WTC11 (cell line): ENCODE data around the gene CNOT1. TPM values are rescaled to one million over a fixed set of nuclear protein-coding genes. Genes with fewer than 3 reads are reported as not detected.
A peak's percentile ranks its signal among the peaks of the same experiment; 100 is the strongest.

Experiments used
- ATAC-seq: fragments of 200-7000 bp; cut with Tn5 transposase; 2 replicates; pipeline ENCODE4 v1.10.0; 2021; ENCODE audit warnings: mild to moderate bottlenecking, moderate library complexity
- CTCF ChIA-PET: fragments of 300-600 bp; sonication (Branson Sonifier 250); formaldehyde crosslinking; loops from one replicate; lab custom pipeline; 2021; ENCODE audit warnings: antibody characterized with exemption; lab: Charles Lee
- POLR2A ChIA-PET: fragments of 350-600 bp; sonication (Branson Sonifier 250); formaldehyde crosslinking; loops from one replicate; lab custom pipeline; 2021; ENCODE audit warnings: antibody characterized with exemption; lab: Charles Lee
- DNase-seq: peaks from one replicate; pipeline ENCODE4 v3.0.0; 2021; ENCODE audit warnings: low spot score
- H3K27ac Mint-ChIP-seq: 2 replicates; pipeline ENCODE4 v1.8.0; 2021; ENCODE audit warnings: mixed read lengths
- H3K27me3 Mint-ChIP-seq: 2 replicates; pipeline ENCODE4 v1.8.0; 2021; ENCODE audit warnings: low read depth, mild to moderate bottlenecking, moderate library complexity, mixed read lengths
- H3K36me3 Mint-ChIP-seq: 2 replicates; pipeline ENCODE4 v1.8.0; 2021; ENCODE audit warnings: mixed read lengths
- H3K4me1 Mint-ChIP-seq: 2 replicates; pipeline ENCODE4 v1.8.0; 2022; ENCODE audit warnings: mixed read lengths
- H3K4me3 Mint-ChIP-seq: 2 replicates; pipeline ENCODE4 v1.8.0; 2021; ENCODE audit warnings: mild to moderate bottlenecking, moderate library complexity, mixed read lengths
- H3K9me3 Mint-ChIP-seq: 2 replicates; pipeline ENCODE4 v1.8.0; 2021; ENCODE audit warnings: mixed read lengths
- CREB1 ChIP-seq: sonication (generic); formaldehyde crosslinking; IDR thresholded peaks from 2 replicates; pipeline ENCODE4 v1.8.0; 2023; ENCODE audit warnings: mild to moderate bottlenecking, missing genetic modification reagents
- GABPB1 ChIP-seq: sonication (generic); formaldehyde crosslinking; IDR thresholded peaks from 2 replicates; pipeline ENCODE4 v1.8.1; 2023; ENCODE audit warnings: mild to moderate bottlenecking, missing genetic modification reagents
- GTF2I ChIP-seq: fragments of 250-450 bp; sonication (Bioruptor Pico); conservative IDR thresholded peaks from 2 replicates; pipeline ENCODE4 v1.4.0; 2021; ENCODE audit warnings: mild to moderate bottlenecking
- HMGA2 ChIP-seq: fragments of 250-450 bp; sonication (Bioruptor Pico); IDR thresholded peaks from 2 replicates; pipeline ENCODE4 v1.4.0; 2021; ENCODE audit warnings: mild to moderate bottlenecking, moderate library complexity
- MXD4 ChIP-seq: fragments of 250-450 bp; sonication (Bioruptor Pico); IDR thresholded peaks from 2 replicates; pipeline ENCODE4 v1.8.0; 2021; ENCODE audit warnings: mild to moderate bottlenecking, moderate library complexity, borderline replicate concordance
- NR2C2 ChIP-seq: sonication (generic); formaldehyde crosslinking; IDR thresholded peaks from 2 replicates; pipeline ENCODE4 v1.8.0; 2022; ENCODE audit warnings: mild to moderate bottlenecking, missing genetic modification reagents
- OVOL2 ChIP-seq: fragments of 250-450 bp; sonication (Bioruptor Pico); IDR thresholded peaks from 2 replicates; pipeline ENCODE4 v1.9.0; 2021; ENCODE audit warnings: mild to moderate bottlenecking, borderline replicate concordance
- RELA ChIP-seq: sonication (generic); formaldehyde crosslinking; IDR thresholded peaks from 2 replicates; pipeline ENCODE4 v1.8.1; 2022; ENCODE audit warnings: missing genetic modification reagents, mild to moderate bottlenecking, borderline replicate concordance
- SMAD4 ChIP-seq: sonication (generic); formaldehyde crosslinking; IDR thresholded peaks from 2 replicates; pipeline ENCODE4 v1.8.0; 2022; ENCODE audit warnings: mild to moderate bottlenecking, missing genetic modification reagents
- SP1 ChIP-seq: sonication (generic); formaldehyde crosslinking; conservative IDR thresholded peaks from 2 replicates; pipeline ENCODE4 v1.8.1; 2022; ENCODE audit warnings: missing genetic modification reagents
- ZNF219 ChIP-seq: sonication (generic); formaldehyde crosslinking; IDR thresholded peaks from 2 replicates; pipeline ENCODE4 v1.8.0; 2023; ENCODE audit warnings: missing genetic modification reagents, mild to moderate bottlenecking, borderline replicate concordance
- total RNA-seq: library from RNA; stranded (reverse); gene quantifications from 3 replicates; pipeline ENCODE4 v1.2.3, GENCODE V29; 2021
- TF ChIP-seq, protein P1 (sequence below): sonication (generic); formaldehyde crosslinking; IDR thresholded peaks from 2 replicates; pipeline ENCODE4 v1.8.0; 2022; ENCODE audit warnings: mild to moderate bottlenecking, missing genetic modification reagents
- TF ChIP-seq, protein P2 (sequence below): sonication (generic); formaldehyde crosslinking; IDR thresholded peaks from 2 replicates; pipeline ENCODE4 v1.8.0; 2022; ENCODE audit warnings: missing genetic modification reagents
- TF ChIP-seq, protein P3 (sequence below): sonication (generic); formaldehyde crosslinking; IDR thresholded peaks from 2 replicates; pipeline ENCODE4 v1.8.0; 2022; ENCODE audit warnings: mild to moderate bottlenecking, missing genetic modification reagents
- TF ChIP-seq, protein P4 (sequence below): sonication (generic); formaldehyde crosslinking; conservative IDR thresholded peaks from 2 replicates; pipeline ENCODE4 v1.8.1; 2023; ENCODE audit warnings: mild to moderate bottlenecking, low read depth, missing genetic modification reagents, moderate library complexity
- TF ChIP-seq, protein P5 (sequence below): fragments of 250-450 bp; sonication (Bioruptor Pico); IDR thresholded peaks from 2 replicates; pipeline ENCODE4 v1.8.0; 2021; ENCODE audit warnings: mild to moderate bottlenecking

Gene CNOT1
- total RNA-seq, 1 experiment from 2014 or later = 314 TPM

DNA sequence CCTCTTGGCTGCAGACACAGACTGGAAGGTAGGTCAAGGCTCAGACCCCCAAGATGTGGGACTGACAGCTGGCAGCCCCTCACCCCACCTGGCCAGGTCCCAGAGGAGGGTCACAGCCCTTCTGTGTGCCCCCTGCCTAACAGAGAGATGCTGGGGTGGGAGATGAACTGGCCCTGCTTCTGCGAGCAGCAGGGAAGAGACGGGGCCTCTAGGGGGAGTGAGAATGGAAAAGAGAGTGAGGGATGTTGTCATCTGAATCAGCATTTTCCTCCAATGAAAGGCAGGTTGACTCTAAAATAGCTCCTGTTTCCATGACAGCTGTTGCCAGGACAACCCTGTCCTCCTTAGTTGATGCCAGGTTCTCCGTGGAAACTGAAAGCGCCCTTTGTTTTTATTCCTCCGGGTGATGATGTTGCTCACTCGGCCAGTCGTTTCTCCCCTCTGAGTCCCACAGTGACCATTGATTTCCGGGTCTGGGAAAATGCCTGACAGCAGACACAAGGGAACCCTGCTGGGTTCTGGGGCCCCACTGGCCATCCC is 134.6 kb downstream of the CNOT1 start (continued):
- TF ChIP-seq, protein P1, sequence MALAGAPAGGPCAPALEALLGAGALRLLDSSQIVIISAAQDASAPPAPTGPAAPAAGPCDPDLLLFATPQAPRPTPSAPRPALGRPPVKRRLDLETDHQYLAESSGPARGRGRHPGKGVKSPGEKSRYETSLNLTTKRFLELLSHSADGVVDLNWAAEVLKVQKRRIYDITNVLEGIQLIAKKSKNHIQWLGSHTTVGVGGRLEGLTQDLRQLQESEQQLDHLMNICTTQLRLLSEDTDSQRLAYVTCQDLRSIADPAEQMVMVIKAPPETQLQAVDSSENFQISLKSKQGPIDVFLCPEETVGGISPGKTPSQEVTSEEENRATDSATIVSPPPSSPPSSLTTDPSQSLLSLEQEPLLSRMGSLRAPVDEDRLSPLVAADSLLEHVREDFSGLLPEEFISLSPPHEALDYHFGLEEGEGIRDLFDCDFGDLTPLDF (CRISPR knock-in tag) = no peak
- no peak for TF ChIP-seq SMAD4
- TF ChIP-seq, all 79 proteins: peak for 2

DNA sequence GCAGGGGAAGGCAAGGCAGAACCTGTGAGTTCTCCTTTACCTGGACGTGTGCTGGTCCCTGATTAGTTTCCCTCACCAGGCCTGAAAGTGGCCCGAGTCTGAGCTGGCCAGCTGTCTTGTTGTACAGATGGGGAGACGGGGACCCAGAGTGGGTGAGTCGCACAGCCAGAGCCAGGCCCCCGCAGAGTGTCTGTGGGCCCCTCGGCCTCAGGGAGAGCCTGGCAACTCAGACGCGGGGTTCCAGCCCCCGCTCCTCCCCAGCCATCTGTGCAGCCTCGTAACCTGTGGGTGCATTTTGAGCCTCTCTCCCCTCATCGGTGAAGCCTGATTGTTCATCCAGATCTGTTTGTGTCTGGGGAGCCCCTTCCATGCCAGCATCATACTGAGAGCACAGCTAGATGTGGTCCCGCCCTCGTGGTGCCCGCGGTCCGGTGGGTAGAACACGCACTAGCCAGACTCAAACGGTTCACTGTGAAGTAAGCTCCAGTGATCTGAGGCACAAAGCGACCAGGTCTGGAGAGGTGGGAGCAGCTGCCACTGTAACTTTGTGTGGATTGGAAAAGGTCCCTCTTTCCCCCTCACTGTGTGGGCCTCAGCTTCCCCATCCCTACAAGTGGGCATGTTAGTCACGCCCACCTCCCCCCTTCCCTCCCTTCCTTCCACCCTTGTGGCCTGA is 135.7 kb downstream of the CNOT1 start:
- TF ChIP-seq, protein P2, sequence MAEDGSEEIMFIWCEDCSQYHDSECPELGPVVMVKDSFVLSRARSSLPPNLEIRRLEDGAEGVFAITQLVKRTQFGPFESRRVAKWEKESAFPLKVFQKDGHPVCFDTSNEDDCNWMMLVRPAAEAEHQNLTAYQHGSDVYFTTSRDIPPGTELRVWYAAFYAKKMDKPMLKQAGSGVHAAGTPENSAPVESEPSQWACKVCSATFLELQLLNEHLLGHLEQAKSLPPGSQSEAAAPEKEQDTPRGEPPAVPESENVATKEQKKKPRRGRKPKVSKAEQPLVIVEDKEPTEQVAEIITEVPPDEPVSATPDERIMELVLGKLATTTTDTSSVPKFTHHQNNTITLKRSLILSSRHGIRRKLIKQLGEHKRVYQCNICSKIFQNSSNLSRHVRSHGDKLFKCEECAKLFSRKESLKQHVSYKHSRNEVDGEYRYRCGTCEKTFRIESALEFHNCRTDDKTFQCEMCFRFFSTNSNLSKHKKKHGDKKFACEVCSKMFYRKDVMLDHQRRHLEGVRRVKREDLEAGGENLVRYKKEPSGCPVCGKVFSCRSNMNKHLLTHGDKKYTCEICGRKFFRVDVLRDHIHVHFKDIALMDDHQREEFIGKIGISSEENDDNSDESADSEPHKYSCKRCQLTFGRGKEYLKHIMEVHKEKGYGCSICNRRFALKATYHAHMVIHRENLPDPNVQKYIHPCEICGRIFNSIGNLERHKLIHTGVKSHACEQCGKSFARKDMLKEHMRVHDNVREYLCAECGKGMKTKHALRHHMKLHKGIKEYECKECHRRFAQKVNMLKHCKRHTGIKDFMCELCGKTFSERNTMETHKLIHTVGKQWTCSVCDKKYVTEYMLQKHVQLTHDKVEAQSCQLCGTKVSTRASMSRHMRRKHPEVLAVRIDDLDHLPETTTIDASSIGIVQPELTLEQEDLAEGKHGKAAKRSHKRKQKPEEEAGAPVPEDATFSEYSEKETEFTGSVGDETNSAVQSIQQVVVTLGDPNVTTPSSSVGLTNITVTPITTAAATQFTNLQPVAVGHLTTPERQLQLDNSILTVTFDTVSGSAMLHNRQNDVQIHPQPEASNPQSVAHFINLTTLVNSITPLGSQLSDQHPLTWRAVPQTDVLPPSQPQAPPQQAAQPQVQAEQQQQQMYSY (CRISPR knock-in tag) = no peak
- TF ChIP-seq OVOL2 (CRISPR knock-in tag) = no peak
- TF ChIP-seq, protein P3, sequence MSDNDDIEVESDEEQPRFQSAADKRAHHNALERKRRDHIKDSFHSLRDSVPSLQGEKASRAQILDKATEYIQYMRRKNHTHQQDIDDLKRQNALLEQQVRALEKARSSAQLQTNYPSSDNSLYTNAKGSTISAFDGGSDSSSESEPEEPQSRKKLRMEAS (CRISPR knock-in tag) = no peak
- TF ChIP-seq, protein P4, sequence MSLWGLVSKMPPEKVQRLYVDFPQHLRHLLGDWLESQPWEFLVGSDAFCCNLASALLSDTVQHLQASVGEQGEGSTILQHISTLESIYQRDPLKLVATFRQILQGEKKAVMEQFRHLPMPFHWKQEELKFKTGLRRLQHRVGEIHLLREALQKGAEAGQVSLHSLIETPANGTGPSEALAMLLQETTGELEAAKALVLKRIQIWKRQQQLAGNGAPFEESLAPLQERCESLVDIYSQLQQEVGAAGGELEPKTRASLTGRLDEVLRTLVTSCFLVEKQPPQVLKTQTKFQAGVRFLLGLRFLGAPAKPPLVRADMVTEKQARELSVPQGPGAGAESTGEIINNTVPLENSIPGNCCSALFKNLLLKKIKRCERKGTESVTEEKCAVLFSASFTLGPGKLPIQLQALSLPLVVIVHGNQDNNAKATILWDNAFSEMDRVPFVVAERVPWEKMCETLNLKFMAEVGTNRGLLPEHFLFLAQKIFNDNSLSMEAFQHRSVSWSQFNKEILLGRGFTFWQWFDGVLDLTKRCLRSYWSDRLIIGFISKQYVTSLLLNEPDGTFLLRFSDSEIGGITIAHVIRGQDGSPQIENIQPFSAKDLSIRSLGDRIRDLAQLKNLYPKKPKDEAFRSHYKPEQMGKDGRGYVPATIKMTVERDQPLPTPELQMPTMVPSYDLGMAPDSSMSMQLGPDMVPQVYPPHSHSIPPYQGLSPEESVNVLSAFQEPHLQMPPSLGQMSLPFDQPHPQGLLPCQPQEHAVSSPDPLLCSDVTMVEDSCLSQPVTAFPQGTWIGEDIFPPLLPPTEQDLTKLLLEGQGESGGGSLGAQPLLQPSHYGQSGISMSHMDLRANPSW (CRISPR knock-in tag) = no peak
- H3K4me3 Mint-ChIP-seq = no peak overlapping the region
- H3K36me3 Mint-ChIP-seq = no peaks in the 10 kb centered on the region
- peaks cover 30% of the 10 kb centered on the region for H3K27me3 Mint-ChIP-seq
- DNase-seq (no peak), ATAC-seq (no peak)
- peaks cover 14% of the 10 kb centered on the region for H3K4me1 Mint-ChIP-seq
- CTCF ChIA-PET = interaction anchor here (0.6 to 3.9 kb wide), 5 partner anchors 16 to 194 kb away, joined by 3 to 29 read pairs (median 6); no protein-coding TSS in a partner anchor
- H3K9me3 Mint-ChIP-seq = no peaks in the 10 kb centered on the region
- H3K27ac Mint-ChIP-seq = no peak overlapping the region
- POLR2A ChIA-PET = no interaction called here

DNA sequence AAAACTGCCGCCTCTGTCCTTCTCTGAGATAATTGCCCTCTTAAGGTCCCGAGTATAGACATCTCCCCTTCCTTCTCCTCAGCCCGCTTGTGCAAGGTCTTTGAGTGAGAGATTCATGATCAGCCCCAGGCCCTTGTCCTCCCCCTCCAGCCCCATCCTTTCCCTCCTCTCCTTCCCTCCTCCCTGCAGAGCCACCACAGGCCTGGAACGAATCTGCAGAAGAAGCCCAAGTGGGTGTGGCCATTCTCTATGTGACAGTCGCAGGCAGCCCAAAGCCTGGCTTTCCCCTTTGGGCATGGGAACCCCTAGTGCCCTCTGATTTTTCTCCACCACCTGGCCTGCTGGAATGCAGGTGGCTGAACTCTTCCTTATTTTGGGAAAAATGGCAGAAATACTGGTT is 136.9 kb downstream of the CNOT1 start:
- TF ChIP-seq NR2C2 (CRISPR knock-in tag) = no peak
- TF ChIP-seq GTF2I = no peak
- TF ChIP-seq GABPB1 (CRISPR knock-in tag) = no peak
- TF ChIP-seq RELA (CRISPR knock-in tag) = no peak
- TF ChIP-seq, protein P2 (CRISPR knock-in tag) = no peak
- TF ChIP-seq SP1 (CRISPR knock-in tag) = no peak
- no peak for TF ChIP-seq OVOL2 (CRISPR knock-in tag)
- TF ChIP-seq, protein P5, sequence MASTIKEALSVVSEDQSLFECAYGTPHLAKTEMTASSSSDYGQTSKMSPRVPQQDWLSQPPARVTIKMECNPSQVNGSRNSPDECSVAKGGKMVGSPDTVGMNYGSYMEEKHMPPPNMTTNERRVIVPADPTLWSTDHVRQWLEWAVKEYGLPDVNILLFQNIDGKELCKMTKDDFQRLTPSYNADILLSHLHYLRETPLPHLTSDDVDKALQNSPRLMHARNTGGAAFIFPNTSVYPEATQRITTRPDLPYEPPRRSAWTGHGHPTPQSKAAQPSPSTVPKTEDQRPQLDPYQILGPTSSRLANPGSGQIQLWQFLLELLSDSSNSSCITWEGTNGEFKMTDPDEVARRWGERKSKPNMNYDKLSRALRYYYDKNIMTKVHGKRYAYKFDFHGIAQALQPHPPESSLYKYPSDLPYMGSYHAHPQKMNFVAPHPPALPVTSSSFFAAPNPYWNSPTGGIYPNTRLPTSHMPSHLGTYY (CRISPR knock-in tag) = no peak
- no peak for TF ChIP-seq HMGA2
- no peak for TF ChIP-seq CREB1 (CRISPR knock-in tag)
- no peak for TF ChIP-seq MXD4
- no peak for TF ChIP-seq ZNF219 (CRISPR knock-in tag)
- H3K27ac Mint-ChIP-seq = no peak overlapping the region
- DNase-seq (no peak), ATAC-seq (peak; percentile 13)
- no peaks in the 10 kb centered on the region for H3K9me3 Mint-ChIP-seq
- no peak overlapping the region for H3K4me3 Mint-ChIP-seq
- peaks cover 18% of the 10 kb centered on the region for H3K27me3 Mint-ChIP-seq
- CTCF ChIA-PET = interaction anchor here (1.8 to 3.9 kb wide), 2 partner anchors 168 to 193 kb away, joined by 6 to 29 read pairs; no protein-coding TSS in a partner anchor
- peaks cover 14% of the 10 kb centered on the region for H3K4me1 Mint-ChIP-seq
- H3K36me3 Mint-ChIP-seq = no peaks in the 10 kb centered on the region
- POLR2A ChIA-PET = no interaction called here
